ENCODE data around the gene TMC6.

DNA sequence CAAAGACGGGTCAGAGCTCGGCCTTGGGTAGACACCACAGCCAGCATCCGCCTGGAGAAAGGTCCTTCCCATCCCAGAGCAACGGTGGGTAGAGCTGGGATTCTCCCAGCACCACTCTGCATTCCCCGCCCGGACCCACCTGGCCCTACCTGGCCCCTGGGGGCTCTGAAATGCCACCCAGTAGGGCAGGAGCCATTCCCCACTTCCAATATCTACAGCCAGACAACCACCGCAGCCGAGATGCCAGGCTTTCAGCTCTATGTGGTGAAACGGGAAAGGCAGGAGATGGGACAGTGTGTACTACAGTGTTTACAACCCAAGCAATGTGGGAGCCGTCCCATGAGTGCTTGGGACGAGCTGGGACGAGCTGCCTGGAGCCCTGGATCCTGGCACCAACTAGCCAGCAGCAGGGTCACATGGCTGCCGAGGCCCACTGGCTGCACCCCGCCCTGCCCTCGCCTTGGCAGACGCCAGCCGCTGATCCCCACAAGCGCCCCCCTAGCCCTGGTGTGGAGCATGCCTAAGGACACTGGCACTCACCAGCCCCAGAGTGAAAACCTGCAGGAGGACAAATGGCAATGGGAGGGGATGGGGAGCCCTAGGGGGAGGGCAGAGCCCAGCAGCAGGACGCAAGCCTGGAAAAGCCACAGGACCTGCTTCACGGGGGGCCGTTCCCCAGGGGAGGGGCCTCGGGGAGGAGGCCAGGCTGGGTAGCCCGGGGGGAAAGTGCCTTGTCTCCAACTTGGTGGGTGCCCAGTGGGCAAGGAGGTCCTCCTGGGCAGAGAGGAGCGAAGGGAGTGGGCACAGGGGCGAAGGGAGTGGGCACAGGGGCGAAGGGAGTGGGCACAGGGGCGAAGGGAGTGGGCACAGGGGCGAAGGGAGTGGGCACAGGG, 13.5 kb downstream of the TMC6 start:
- TF ChIP-seq CTCF (IDR thresholded peaks at IDR 0.05; ENCODE audit: borderline replicate concordance, extremely low read depth, low read length, poor library complexity, severe bottlenecking) (no peak), EZH2 (IDR thresholded peaks at IDR 0.05; ENCODE audit: borderline replicate concordance, low read depth, low read length, severe bottlenecking) (no peak)

Data from DND-41 (cell line).